Pancreas (tissue), 10 donors: ENCODE measurements around the gene SERPINB7. TPM values are rescaled to one million over a fixed set of nuclear protein-coding genes. Genes with fewer than 3 reads are reported as not detected.
A peak's percentile ranks its signal among the peaks of the same experiment; 100 is the strongest.

Experiments used
- ATAC-seq, 4 donors: fragments of 200-7000 bp; cut with Tn5 transposase; one replicate each; pipeline versions ENCODE4 v1.8.0 to v1.9.1; 2020; ENCODE audit warnings: mild to moderate bottlenecking in 4 of 4, moderate library complexity in 4 of 4
- DNase-seq, 6 donors: peaks; one replicate each; pipeline ENCODE4 v3.0.0-alpha.2; 2020
- FAIRE-seq: peaks from 2 replicates; lab custom pipeline; 2012; peaks lifted over from hg19 to GRCh38; lab: Jason Lieb, UNC
- H3K27ac ChIP-seq, 4 donors: fragments of 200-600 bp; sonication (generic); 1 replicate in 3 of 4; 2 replicates in 1 of 4; pipeline versions ENCODE4 v1.5.0 to v1.8.0; 2020
- H3K27me3 ChIP-seq, 4 donors: fragments of 200-600 bp; one replicate each; pipeline ENCODE4 v1.8.0; 2021
- H3K36me3 ChIP-seq, 3 donors: fragments of 200-600 bp; sonication (generic) in 1 of 3; one replicate each; pipeline versions ENCODE4 v1.5.0 to v1.8.0; 2020 to 2021
- H3K4me1 ChIP-seq, 3 donors: fragments of 200-600 bp; one replicate each; pipeline ENCODE4 v1.8.0; 2021
- H3K4me3 ChIP-seq, 4 donors: fragments of 200-600 bp; sonication (generic) in 2 of 4; one replicate each; pipeline versions ENCODE4 v1.5.0 to v1.8.0; 2020 to 2021
- H3K9me3 ChIP-seq, 4 donors: fragments of 200-600 bp; one replicate each; pipeline ENCODE4 v1.8.0; 2021
- WGBS, 2 donors: extraction: QIAGEN DNeasy Blood & Tissue Kit; methylation state at CpG; one replicate each; pipeline ENCODE4 v1.1.7; 2013; 5-methylcytosine and 5-hydroxymethylcytosine counted together
- intact Hi-C, 3 donors: fragments of 100-400 bp; cut with DNase I; formaldehyde crosslinking; loops; one replicate each; pipeline versions ENCODE4 v1.11.1 to v1.14.2; 2022
- polyA plus RNA-seq, 2 donors: library from polyadenylated mRNA; stranded (reverse); fragments of 200-250 nt; gene quantifications; one replicate each; pipeline ENCODE4 v1.2.3, GENCODE V29; 2013
- total RNA-seq, 6 donors: library from RNA; stranded (reverse); fragmentation: NEBNext Ultra II Directional in 4 of 6; extraction: Animal tissue kit (Norgen Biotek cat#: 25700) in 4 of 6; gene quantifications; one replicate each; pipeline versions ENCODE4 v1.2.1 to v1.2.4, GENCODE V29; 2021 to 2023
- TF ChIP-seq, protein P1 (sequence below), 4 donors: fragments of 200-600 bp; sonication (generic) in 3 of 4; IDR thresholded peaks; one replicate each; pipeline versions ENCODE4 v1.5.0 to v1.8.0; 2021; ENCODE audit warnings: antibody characterized with exemption in 4 of 4
- donor health status: healthy with polysubstance abuse.
- donor health status: DM: no; HTN: no; CAD: no; lungs with moderate emphysema.
- donor health status: DM: no; HTN: no; CAD: no.
- donor health status: control.
- donor health status: control.
- donor health status: Bipolar disorder and iron deficiency.
- donor health status: DM: yes; HTN: yes; CAD: no.
- donor health status: DM: no; HTN: no; CAD: no.
- donor health status: DM: no; HTN: no; CAD: no.
- donor health status: DM: yes; HTN: yes; CAD: no.

SERPINB7 gene
- total and polyA plus RNA-seq, 8 donors = not detected

DNA sequence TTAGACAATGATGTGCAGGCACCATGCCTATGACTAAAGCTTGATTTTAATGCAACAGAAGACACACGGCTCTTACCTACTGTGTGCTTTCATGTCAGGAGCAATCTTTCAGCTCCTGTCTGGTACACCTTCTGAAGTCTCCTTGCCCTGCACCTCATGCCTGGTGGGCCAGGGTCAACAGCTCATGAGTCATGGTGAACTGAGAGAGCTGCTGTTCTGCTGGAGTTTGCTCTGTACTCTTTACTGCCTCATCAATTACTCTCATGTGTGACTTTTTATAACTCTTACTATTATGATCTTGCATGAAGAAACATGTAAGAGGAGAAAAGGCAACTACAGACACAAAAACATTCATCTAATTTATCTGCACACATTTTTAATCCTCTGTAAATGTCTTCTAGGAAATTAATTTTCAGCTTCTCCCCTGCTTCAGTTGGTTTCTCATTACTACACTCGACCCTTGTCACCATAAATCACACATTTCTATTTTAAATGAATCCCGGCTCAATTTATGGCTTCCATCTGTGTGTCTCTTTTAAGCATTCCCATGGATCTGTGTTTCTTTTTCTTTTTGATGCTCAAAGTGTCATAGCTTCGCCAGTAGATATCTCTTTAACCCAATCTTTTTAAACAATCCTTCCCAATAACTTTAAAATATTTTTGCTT, 9.7 kb downstream of the SERPINB7 start:
- Histone ChIP-seq H3K27me3 (no peaks in the 10 kb centered on the region), H3K9me3 (no peaks in the 10 kb centered on the region), H3K27ac (no peak overlapping the region), H3K4me1 (no peaks in the 10 kb centered on the region), H3K4me3 (no peak overlapping the region), H3K36me3 (no peaks in the 10 kb centered on the region)
- WGBS, 2 donors = 35 to 56% methylated on average over 4 of the region's 4 CpGs
- DNase-seq = no peak
- TF ChIP-seq, protein P1, sequence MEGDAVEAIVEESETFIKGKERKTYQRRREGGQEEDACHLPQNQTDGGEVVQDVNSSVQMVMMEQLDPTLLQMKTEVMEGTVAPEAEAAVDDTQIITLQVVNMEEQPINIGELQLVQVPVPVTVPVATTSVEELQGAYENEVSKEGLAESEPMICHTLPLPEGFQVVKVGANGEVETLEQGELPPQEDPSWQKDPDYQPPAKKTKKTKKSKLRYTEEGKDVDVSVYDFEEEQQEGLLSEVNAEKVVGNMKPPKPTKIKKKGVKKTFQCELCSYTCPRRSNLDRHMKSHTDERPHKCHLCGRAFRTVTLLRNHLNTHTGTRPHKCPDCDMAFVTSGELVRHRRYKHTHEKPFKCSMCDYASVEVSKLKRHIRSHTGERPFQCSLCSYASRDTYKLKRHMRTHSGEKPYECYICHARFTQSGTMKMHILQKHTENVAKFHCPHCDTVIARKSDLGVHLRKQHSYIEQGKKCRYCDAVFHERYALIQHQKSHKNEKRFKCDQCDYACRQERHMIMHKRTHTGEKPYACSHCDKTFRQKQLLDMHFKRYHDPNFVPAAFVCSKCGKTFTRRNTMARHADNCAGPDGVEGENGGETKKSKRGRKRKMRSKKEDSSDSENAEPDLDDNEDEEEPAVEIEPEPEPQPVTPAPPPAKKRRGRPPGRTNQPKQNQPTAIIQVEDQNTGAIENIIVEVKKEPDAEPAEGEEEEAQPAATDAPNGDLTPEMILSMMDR (IDR thresholded peaks at IDR 0.05) = no peak
- FAIRE-seq = no peak
- intact Hi-C loops = no loop called here
- no peak for ATAC-seq

DNA sequence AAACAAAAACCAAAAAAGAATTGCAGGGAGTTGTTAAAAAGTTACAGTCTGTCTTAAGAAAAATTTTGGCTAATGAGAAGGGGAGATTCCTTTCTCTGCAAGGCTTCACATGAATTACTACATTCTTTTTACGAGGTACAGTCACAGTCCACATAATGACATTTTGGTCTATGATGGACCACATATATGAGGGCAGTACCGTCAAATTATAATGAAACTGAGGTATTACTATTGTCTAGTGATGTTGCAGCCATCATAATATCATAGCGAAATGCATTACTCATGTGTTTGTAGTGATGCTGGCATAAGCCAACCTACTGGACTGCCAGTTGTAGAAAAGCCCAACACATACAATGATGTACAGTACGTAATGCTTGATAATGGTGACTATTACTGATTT, 12.5 kb downstream of the SERPINB7 start:
- Histone ChIP-seq H3K4me1 (no peaks in the 10 kb centered on the region), H3K4me3 (no peak overlapping the region), H3K27ac (no peak overlapping the region), H3K36me3 (no peaks in the 10 kb centered on the region), H3K27me3 (no peaks in the 10 kb centered on the region), H3K9me3 (no peaks in the 10 kb centered on the region)
- FAIRE-seq (no peak), ATAC-seq (no peak), DNase-seq (no peak)
- intact Hi-C loops = no loop called here
- TF ChIP-seq, protein P1 (IDR thresholded peaks at IDR 0.05) = no peak
- WGBS, 2 donors = 65 to 85% methylated on average over 4 of the region's 4 CpGs

DNA sequence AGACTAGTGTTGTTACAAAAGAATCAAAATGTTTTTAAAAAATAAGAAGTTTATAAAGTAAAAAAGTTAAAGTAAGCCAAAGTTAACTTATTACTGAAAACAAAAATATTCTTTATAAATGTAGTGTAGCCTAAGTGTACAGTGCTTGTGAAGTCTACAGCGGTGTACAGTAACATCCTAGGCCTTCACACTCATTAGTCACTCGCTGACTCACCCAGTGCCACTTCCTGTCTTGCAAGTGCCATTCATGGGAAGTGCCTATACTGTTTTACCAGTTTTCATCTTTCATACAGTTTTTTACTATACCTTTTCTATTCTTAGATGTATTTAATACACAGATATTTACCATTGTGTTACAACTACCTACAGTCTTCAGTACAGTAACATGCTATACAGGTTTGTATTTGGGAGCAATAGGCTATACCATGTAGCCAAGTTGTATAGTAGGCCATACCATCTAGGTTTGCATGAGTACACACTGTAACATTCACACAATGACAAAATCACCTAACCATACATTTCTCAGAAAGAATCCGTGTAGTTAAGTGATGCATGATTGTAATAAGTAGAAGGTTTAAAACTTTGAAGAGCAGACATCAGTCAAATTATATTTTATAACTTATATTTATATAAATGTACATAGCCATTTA, 13.4 kb downstream of the SERPINB7 start:
- Histone ChIP-seq H3K27ac (no peak overlapping the region), H3K4me3 (no peak overlapping the region), H3K27me3 (no peaks in the 10 kb centered on the region), H3K36me3 (no peaks in the 10 kb centered on the region), H3K9me3 (no peaks in the 10 kb centered on the region), H3K4me1 (no peaks in the 10 kb centered on the region)
- 76 to 85% methylated on average over 3 of the region's 3 CpGs for WGBS, 2 donors
- TF ChIP-seq, protein P1 (IDR thresholded peaks at IDR 0.05) = no peak
- no peak for DNase-seq
- FAIRE-seq = no peak
- intact Hi-C loops = no loop called here
- peak in 1 of 4 donors; percentile 41 for ATAC-seq

DNA sequence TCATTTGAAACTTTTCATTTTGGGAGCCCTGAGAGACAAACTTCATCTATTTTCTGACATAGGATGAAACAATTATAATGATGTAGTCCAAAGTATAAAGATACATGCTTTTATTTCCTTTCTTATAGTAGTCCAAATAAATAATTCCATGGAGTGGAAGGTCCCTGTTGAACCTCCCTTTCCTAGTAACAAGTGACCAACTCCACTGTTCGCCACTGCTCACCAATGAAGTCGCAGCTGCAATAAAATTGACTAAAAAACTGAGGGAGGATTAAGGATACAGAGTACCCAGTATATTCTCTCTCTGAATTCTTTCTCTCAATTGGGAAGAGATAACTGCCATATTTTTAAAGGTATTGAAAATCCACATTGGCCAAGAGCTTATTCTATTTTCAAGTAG, 14.1 kb downstream of the SERPINB7 start:
- H3K36me3 ChIP-seq = no peaks in the 10 kb centered on the region
- H3K27me3 ChIP-seq = no peaks in the 10 kb centered on the region
- H3K9me3 ChIP-seq = no peaks in the 10 kb centered on the region
- H3K4me1 ChIP-seq = no peaks in the 10 kb centered on the region
- ATAC-seq (no peak), DNase-seq (no peak), FAIRE-seq (no peak)
- H3K4me3 ChIP-seq = no peak overlapping the region
- WGBS, 2 donors = 85 to 88% methylated on average over 2 of the region's 2 CpGs
- intact Hi-C loops = no loop called here
- TF ChIP-seq, protein P1 (IDR thresholded peaks at IDR 0.05) = no peak
- no peak overlapping the region for H3K27ac ChIP-seq

GRCh38 chr18:63795606-63796005, 20.4 kb downstream of the SERPINB7 start:
- TF ChIP-seq, protein P1 (IDR thresholded peaks at IDR 0.05) = no peak
- ATAC-seq (no peak), FAIRE-seq (no peak), DNase-seq (no peak)
- 78 to 84% methylated on average over 4 of the region's 4 CpGs for WGBS, 2 donors
- no peaks in the 10 kb centered on the region for H3K9me3 ChIP-seq
- no peak overlapping the region for H3K27ac ChIP-seq
- intact Hi-C loops = no loop called here
- no peak overlapping the region for H3K4me3 ChIP-seq
- H3K36me3 ChIP-seq = no peaks in the 10 kb centered on the region
- no peaks in the 10 kb centered on the region for H3K4me1 ChIP-seq
- H3K27me3 ChIP-seq = no peaks in the 10 kb centered on the region
